Measurements from ENCODE around the gene DEFB123.

The DEFB123 gene

DNA sequence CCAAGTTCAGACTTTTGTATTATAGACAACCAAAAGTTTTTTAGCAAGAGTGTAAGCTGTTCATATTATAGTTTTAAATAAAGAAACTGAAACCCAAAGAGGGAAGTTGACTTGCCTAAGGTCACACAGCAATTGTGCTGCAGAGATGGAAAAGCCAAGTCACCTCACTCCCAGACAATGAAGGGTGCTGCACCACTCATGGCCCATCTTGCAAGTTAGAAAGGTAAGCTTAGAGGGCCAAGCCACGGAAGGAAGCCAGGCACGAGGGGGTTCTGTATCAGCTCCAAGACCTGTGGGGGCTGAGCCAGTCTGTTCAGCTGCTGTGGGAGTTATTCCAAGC lies 33.6 kb downstream of the DEFB123 start:
- no peak for DNase-seq (ENCODE audit: low spot score)

DNA sequence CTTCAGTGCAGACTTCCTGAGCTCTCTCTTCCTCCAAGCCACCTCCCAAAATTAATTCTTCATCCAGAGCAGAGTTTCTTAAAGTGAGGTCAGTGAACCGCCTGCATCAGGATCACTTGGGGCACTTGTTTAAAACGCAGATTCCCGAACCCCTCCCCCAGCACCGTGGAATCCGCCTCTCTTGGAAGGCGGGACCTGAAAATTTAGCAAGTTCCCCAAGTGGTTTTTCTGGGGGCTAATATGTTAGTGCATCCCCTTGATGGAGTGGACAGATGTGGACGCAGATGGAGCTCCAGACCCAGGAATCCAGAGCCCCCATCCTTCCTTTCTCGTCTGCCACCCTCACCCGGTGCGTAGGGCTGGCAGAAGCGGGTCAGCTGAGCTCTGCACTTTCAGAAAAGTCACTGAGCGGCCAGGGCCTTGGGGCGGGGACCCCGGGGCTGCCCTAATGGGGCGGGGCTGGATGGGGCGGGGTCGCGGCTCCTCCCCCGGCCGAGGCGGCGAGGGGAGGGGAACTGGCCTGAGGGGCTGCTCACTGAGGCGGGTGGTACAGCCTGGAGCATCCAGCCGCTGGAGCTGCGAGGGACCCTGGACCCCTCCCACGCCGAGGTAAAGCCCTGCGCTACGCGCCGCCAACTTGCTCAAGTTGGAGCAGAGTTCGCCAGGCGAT lies 34.5 kb downstream of the DEFB123 start, which contains the start of the genes DEFB124 and REM1:
Gene DEFB124, minus strand, starts transcription at position 370 of the 670 bp plus-strand sequence. CDS start 2,114 bp downstream, outside the sequence.
Gene REM1, plus strand, starts transcription at position 531 of the 670 bp plus-strand sequence. CDS start 1,158 bp downstream, outside the sequence.
- DNase-seq (ENCODE audit: low spot score): no peak

DNA sequence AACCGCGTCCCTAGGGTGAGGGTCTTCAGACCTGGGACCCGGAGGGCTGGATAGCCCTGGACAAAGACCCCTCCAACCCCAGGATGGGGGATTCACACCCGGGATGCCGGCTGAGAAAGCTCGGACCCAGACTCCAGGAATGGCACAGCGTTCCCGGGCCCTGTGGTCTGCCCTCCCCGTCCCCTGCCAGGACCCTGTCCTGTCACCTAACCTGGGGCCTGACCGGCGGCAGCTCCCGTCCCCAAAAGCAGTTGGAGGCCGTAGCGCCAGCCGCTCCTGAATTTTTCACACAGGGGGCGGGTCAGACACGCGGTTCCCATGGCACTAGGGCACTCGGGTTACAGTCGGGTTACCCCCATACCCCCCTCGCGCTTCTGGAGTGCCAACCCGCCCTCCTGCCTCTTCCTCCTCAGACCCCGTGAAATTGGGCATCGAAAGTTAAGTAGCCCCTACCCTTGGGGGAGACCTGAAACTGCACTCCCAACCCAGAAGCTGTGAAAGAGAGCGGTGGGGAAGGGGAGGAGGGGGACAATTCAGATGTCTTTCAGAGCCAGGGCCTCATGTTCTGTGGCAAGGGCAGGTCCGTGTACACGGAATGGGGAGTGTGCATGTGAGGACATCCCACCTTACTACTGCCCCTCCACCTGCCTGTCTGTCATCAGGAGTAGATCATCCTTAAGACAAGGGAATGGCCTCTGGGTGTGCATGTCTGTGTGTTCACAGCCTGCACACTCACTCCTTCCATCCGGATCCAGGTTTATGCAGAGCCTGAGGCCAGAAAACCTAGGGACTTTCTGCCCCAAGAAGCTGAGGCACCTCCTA lies 35.3 kb downstream of the DEFB123 start:
- no peak for DNase-seq (ENCODE audit: low spot score)

DNA sequence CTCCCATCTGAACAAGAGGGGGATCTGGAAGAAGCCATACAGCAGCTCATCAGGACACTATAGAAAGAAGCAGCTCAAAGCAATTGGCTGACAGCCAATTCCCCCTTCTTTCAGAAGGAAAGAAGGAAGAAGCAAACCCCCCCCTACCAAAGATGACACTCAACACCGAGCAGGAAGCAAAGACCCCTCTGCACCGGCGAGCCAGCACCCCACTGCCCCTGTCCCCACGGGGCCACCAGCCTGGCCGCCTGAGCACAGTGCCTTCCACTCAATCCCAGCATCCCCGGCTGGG lies 35.8 kb downstream of the DEFB123 start:
- no peak for DNase-seq (ENCODE audit: low spot score)

DNA sequence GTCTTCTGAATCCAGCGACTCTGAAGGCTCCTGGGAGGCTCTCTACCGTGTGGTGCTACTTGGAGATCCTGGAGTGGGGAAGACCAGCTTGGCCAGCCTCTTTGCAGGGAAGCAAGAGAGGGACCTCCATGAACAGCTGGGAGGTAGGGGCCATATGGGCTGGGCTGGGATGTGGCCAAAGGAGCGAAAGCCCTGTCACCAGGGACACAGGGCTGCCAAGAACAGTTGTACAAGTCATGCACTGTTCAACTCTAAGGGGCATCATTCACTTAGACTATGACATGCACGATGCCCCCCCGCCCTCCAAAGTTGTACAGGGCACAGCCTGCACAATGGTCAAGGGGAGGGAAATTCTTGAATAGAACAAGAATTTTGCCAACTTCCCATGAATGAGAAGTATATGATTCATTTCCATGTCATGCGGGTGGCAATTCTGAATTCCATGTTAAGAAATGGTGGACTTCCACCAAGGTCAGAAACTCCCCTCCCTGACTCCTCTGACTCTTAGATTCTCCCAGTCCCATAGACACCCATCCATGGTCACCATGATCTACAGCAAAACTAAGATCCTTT lies 36.3 kb downstream of the DEFB123 start:
- no peak for DNase-seq (ENCODE audit: low spot score)

DNA sequence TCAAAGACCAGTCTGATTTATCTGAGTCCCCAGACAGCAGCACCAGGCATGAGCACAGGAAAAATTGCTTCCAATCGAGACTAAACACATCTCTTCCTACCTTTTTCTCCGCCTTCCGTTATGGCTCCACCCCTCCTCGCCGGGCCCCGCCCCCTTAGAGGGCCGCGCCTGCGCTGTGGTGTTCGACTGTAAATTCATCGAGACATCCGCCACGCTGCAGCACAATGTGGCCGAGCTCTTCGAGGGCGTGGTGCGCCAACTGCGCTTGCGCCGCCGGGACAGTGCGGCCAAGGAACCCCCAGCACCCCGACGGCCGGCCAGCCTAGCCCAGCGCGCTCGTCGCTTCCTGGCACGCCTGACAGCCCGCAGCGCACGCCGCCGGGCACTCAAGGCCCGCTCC lies 43.6 kb downstream of the DEFB123 start:
- DNase-seq (ENCODE audit: low spot score): no peak

DNA sequence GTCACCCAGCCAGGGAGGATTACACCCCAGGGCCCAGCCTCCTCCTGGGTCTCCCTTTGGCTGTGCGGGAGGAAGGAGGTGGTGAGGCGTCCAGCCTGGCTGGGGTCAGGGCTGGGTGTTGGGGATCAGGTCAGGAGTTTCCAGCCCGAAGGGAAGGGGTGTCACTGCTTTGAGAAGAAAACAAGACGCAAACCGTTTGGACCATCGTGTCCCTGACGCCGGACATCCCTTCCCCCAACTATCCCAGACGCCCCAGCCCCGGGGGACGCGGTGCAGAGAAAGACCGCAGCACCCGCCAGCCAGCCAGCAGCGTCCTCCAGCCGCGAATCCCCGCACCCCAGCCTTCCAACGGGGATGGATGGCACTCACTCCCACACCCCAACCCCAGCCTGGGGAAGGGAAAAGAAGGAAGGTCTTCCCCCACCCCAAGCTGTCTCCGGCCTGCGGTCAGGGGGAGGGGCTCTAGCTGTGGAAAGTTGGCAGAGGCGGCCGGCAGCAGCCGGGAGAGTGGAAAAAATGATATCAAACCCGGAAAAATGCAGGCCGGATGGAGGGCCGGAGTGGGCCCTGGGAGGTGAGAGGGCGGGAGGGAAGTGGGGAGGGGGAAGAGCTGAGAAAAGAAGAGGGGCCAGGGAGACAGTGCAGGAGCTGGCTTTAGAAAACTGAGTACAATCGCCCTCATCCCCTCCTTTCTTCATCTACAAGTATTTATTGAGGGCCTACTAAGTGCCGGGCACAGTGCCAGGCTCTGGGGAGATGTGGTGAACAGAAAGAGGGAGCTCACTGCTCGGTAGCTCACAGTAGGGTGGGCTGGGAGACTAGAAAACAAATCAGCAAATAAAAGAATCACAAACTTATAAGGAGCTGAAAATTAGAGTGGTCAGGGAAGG lies 45.3 kb downstream of the DEFB123 start:
- no peak for DNase-seq (ENCODE audit: low spot score)

DNA sequence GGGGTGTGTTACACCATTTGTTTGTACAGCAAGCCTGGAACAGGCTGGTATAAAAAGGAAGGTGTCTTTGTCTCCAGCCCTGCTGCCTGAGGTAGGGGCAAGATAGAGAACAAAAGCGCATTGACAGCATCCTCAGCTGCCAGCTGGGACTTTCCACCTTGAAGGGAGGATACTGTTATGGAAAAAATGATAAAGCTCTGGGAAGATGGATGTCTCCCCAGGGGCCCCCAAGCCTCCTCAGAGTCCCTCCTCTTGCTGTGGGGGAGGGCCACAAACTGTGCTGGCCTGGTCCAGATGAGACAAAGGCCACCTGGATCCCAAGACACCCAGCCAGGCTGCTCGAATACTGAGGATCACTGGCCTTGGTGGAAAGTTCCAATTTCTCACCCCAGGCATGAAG lies 47.7 kb downstream of the DEFB123 start:
- no peak for DNase-seq (ENCODE audit: low spot score)

DNA sequence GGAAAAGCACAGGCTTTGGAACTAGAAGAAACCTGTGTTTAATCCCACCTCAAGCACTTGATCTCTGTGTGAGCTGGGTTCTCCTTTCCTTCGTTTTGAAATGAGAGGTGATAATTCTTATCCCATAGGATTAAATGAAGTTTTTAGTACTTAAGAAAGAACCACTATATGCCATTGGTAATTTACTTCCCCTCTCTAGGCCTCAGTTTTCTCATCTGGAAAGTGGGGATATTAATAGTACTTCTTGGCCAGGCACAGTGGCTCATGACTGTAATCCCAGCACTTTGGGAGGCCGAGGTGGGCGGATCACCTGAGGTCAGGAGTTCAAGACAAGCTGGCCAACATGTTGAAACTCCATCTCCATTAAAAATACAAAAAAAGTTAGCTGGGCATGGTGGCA lies 48.7 kb downstream of the DEFB123 start:
- no peak for DNase-seq (ENCODE audit: low spot score)

DNA sequence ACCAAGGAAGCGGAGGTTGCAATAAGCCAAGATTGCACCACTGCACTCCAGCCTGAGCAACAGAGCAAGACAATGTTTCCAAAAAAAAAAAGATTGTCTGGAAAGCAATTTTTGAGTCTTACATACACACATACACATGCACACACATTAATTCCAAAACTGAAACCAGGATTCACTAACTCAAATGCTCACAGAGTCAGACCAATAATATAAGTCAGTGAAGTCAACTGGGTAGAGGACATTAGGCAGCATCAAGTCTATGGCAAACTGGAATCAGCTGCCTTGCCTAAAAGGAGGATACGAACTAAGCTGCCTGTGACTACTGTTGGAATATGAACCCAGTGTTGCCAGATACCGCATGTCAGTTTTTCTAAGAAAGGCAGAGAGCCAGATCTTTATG lies 50.3 kb downstream of the DEFB123 start:
- no peak for DNase-seq (ENCODE audit: low spot score)

DNA sequence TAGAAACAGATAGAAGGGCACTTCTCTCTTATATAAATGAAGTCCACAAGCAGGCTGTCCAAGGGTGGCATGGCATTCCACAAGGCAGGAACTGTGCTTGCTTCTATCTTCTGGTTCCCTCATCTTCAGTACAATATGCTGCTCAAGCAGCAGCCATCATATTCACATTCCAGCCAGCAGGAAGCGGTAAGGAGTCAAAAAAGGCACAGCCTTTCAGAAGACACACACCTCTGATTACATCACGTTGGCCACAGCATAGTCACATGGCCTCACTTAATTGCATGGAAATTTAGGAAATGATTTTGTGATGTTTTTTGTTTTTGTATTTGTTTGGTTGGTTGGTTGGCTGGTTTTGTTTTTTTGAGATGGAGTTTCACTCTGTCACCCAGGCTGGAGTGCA lies 53.7 kb downstream of the DEFB123 start:
- DNase-seq (ENCODE audit: low spot score): no peak

DNA sequence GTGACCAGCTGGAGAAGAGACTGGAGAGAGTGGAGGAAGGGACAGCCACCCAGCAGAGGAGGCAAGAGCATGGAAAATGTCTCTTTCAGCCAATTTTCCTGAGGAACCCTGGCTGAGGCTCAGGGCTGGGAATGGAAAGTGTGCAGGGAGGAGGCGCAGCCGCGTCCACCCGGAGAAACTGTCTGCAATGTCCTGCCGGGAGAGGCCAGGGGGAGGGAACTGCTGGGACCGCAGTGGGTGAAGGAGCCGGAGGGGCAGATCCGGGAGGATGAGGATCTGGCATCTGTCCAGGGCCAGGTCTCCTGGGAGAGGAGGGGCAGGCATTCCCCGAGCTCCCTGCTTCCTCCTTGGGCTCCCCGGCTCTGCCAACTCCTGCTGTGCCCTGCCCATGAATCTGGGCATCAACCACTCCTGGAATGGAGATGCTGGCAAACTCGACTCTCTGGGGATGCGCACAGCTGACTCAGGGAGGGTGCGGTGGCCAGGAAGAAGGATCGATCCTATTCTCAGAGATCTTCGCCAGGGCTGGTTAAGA lies 56.4 kb downstream of the DEFB123 start:
- no peak for DNase-seq (ENCODE audit: low spot score)

DNA sequence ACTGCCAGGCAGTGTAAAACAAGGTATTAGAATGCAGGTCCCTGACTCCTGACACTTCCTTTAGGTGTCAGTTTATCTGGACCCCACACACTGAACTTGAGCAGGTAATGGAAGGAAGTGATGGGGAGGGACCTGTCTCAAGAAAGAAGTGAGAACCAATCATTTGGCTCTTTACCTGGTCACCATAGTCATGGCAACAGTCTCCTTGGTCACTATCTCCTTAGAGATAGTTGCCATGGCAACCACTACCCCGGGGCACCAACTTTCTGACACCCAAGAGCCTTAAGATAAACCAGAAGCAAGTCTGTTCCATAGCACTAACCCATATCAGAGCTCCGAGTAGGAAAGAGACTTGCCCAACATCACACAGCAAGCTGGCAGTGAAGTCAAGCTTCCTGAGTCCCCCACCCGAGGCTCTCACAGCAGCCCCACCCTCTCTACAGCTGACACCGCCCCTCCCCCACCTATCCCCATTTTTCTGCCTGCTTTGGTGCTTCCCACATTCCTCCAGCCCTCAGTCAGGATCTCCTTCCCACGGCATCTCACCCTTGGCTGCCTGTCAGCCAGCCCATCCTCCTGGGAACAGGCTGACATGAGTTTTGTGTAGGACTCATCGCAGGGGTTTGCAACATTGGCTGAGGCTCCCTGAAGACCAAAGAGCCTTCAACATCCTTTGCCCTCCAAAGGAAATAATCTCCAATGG lies 57.6 kb downstream of the DEFB123 start:
- DNase-seq (ENCODE audit: low spot score): no peak
